Measurements from ENCODE around the gene PPA1.
"Not testable (repeated sequence)": the region's sequence is repeated elsewhere in the genome, so short reads cannot be mapped to it uniquely, and the experiment has no call there.

Gene PPA1

GRCh38 chr10:70212277-70212676 is 21.0 kb downstream of the PPA1 start:
- no peak for DNase-seq (ENCODE audit: low read depth in 3 of 3)

- no peak for DNase-seq (ENCODE audit: low read depth in 3 of 3)
Measured at GRCh38 chr10:70206762-70207161, 26.5 kb downstream of the PPA1 start.

- DNase-seq (ENCODE audit: low read depth in 3 of 3): no peak
Measured at GRCh38 chr10:70201105-70201504, 32.1 kb downstream of the PPA1 start.

- DNase-seq (ENCODE audit: low read depth in 3 of 3): no peak
Measured at GRCh38 chr10:70198696-70199466, 34.3 kb downstream of the PPA1 start.

- DNase-seq (ENCODE audit: low read depth in 3 of 3): no peak
Measured at GRCh38 chr10:70197235-70197945, 35.8 kb downstream of the PPA1 start.

- no peak for DNase-seq (ENCODE audit: low read depth in 3 of 3)
Measured at GRCh38 chr10:70193391-70193844, 39.8 kb downstream of the PPA1 start.

- DNase-seq (ENCODE audit: low read depth in 3 of 3): no peak
Measured at GRCh38 chr10:70192326-70192968, 40.8 kb downstream of the PPA1 start.

- DNase-seq (ENCODE audit: low read depth in 3 of 3): no peak
Measured at GRCh38 chr10:70191972-70192305, 41.3 kb downstream of the PPA1 start.

- no peak for DNase-seq (ENCODE audit: low read depth in 3 of 3)
Measured at GRCh38 chr10:70191161-70191971, 41.9 kb downstream of the PPA1 start.

GRCh38 chr10:70190581-70190980 is 42.6 kb downstream of the PPA1 start:
- no peak for DNase-seq (ENCODE audit: low read depth in 3 of 3)

- DNase-seq (ENCODE audit: low read depth in 3 of 3): no peak
Measured at GRCh38 chr10:70190102-70190501, 43.1 kb downstream of the PPA1 start.

GRCh38 chr10:70188768-70189167 is 44.5 kb downstream of the PPA1 start:
- DNase-seq (ENCODE audit: low read depth in 3 of 3): no peak

- DNase-seq (ENCODE audit: low read depth in 3 of 3): no peak
Measured at GRCh38 chr10:70186571-70186970, 46.7 kb downstream of the PPA1 start.

GRCh38 chr10:70186090-70186489 is 47.1 kb downstream of the PPA1 start:
- no peak for DNase-seq (ENCODE audit: low read depth in 3 of 3)

GRCh38 chr10:70183304-70183703 is 49.9 kb downstream of the PPA1 start:
- DNase-seq (ENCODE audit: low read depth in 3 of 3): no peak

- DNase-seq (ENCODE audit: low read depth in 3 of 3): not testable (repeated sequence)
Measured at GRCh38 chr10:70179209-70179608, 54.0 kb downstream of the PPA1 start.

GRCh38 chr10:70178139-70178725 is 55.0 kb downstream of the PPA1 start:
- DNase-seq (ENCODE audit: low read depth in 3 of 3): no peak

- DNase-seq (ENCODE audit: low read depth in 3 of 3): no peak
Measured at GRCh38 chr10:70176441-70176840, 56.8 kb downstream of the PPA1 start.

- DNase-seq (ENCODE audit: low read depth in 3 of 3): no peak
Measured at GRCh38 chr10:70175516-70175915, 57.7 kb downstream of the PPA1 start.

- peak in 1 of 3 donors; percentile 6 for DNase-seq (ENCODE audit: low read depth in 3 of 3)
Measured at GRCh38 chr10:70174058-70174741, 59.0 kb downstream of the PPA1 start.

Measured in stimulated activated CD4-positive, alpha-beta T cell treated with anti-CD3 and anti-CD28 coated beads, TNF-alpha, amount 100 ng/mL, for 48 hours (primary cell).